GM13977 (cell line): ENCODE results near the gene RNLS.

Experiments used
- DNase-seq: peaks from one replicate; pipeline ENCODE4 v3.0.0; 2012; ENCODE audit warnings: low spot score
- CTCF ChIP-seq: IDR thresholded peaks from 2 replicates; pipeline ENCODE4 v1.5.1; 2012; ENCODE audit warnings: mild to moderate bottlenecking, control low read depth; ENCODE audit not compliant: insufficient read depth; ENCODE audit errors: extremely low read depth, missing control alignments
- in situ Hi-C: fragments of 300-500 bp; cut with MboI; formaldehyde crosslinking; loops from one replicate; pipeline ENCODE4 v1.12.0; 2022; ENCODE audit warnings: low sequenced_read_pairs, low pct_unique_long_range_greater_than_20kb, mixed read lengths, inconsistent platforms; ENCODE audit not compliant: unreplicated experiment

The RNLS gene

DNA sequence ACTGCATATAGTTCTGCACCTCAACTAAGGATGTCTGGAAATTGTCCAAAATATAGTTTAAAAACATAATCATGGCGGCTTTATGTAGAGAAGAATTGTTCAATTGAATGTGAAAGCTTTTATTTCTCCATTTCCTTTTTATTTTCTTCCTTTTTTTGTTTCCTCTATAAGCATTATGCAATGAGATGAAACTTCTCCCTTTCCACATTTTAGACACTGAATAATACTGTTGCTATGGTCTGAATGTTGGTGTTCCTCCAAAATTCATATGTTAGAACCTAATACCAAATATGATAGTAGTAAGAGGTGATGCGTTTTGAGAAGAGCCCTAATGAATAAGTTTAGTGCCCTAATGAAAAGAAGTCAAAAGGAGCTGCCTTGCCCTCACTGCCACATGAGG lies 175.0 kb downstream of the RNLS start:
- no peak for DNase-seq
- no peak for TF ChIP-seq CTCF
- in situ Hi-C loops: loop anchor here (10.0 kb wide), 1 partner anchor 137 kb away; no protein-coding TSS in a partner anchor

- in situ Hi-C loops: loop anchor here (10.0 kb wide), 1 partner anchor 141 kb away; no protein-coding TSS in a partner anchor
- TF ChIP-seq CTCF: no peak
- DNase-seq: no peak
Measured at GRCh38 chr10:88404133-88404532, 179.0 kb downstream of the RNLS start.

DNA sequence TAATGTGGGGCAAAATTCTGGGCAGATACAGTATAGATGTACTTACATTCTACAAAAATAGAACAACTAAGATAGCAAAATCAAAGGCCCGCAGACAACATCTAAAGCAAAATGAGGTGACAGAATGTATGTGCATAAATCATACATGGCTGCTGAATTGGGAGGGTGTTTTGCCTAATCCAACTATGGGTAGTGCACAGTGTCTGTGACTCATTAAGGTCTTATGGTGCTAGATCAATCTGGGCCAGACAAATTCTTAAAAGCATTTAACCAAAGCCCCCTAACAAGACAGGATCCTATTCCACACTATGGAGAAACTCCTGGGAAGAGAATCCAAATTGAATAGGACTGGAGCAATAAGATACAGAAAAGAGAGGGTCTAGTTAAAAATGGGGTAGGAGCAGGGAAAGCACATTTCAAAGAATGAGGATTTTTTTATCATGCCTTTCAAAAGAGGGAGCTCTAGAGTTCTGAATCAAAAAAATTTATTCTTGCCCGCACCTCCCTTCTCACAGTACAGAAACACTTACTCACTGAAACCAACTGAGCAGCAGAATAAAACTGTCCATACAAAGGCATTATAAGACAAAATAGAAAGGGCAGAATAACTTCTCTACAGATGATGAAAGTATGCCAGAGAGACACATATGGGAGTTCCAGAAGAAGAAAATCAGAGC lies 181.3 kb downstream of the RNLS start:
- in situ Hi-C loops: loop anchor here (10.0 kb wide), 1 partner anchor 143 kb away; no protein-coding TSS in a partner anchor
- no peak for TF ChIP-seq CTCF
- DNase-seq: no peak

DNA sequence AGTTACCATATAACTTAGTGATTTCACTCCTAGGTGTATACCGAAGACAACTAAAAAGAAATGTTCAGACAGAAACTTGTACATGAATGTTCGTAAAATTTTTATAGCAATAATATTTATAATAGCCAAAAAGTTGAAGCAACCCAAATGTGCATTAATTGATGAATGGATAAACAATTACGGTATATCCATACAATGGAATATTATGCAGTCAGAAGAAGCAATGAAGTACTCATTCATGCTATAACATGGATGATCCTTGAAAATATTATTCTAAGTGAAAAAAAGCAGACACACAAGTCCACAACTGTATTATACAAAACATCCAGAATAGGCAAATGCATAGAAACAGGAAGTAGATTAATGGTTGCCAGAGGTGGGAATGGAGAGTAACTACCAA lies 183.9 kb downstream of the RNLS start:
- in situ Hi-C loops: no loop called here
- TF ChIP-seq CTCF: no peak
- no peak for DNase-seq

DNA sequence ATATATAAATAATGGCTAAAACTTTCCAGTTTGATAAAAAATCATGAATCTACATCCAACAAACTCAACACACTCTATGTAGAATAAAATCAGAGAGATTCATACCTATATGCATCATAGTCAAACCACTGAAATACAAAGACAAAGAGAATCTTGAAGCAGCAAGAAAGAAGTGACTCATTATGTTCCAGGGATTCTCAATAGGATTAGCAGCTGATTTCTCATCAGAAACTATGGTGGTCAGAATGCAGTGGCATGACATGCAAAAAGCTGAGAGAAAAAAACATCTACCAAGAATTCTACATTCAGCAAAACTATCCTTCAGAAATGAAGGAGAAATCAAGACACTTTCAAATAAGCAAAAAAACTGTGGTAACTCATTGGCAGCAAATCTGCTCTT lies 187.4 kb downstream of the RNLS start:
- DNase-seq: no peak
- in situ Hi-C loops: no loop called here
- TF ChIP-seq CTCF: no peak

DNA sequence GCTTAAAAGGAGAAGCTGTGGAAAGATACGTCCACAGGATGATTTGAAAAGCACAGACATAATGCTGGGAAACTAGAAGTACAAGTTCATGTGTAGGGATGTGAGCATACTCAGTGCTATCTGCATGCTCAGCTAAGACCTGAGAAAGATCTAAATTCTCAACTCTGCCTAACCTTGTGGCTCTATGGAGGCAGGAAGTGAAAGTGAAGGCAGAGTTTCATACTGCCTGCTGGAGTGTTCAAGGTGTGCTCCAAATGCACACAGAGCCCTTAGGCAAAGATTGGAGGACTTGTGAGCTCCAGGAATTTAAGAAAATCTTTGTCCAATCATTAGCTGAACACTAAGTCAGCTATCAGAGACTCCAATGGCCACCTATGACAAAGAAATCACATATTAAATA lies 190.9 kb downstream of the RNLS start:
- in situ Hi-C loops: no loop called here
- DNase-seq: no peak
- TF ChIP-seq CTCF: no peak
